Body of pancreas (tissue), 4 donors: Measurements from ENCODE around the gene ZNF439. TPM values are rescaled to one million over a fixed set of nuclear protein-coding genes. Genes with fewer than 3 reads are reported as not detected.
"Not testable (repeated sequence)": the region's sequence is repeated elsewhere in the genome, so short reads cannot be mapped to it uniquely, and the experiment has no call there.

Experiments
- ATAC-seq: fragments of 150-250 bp; one replicate; pipeline ENCODE4 v1.9.1; 2016
- DNase-seq, 4 donors: peaks; one replicate each; pipeline ENCODE4 v3.0.0-alpha.2; 2019
- H3K27ac ChIP-seq, 4 donors: fragments of 200-600 bp; sonication (generic); 1 replicate in 3 of 4; 2 replicates in 1 of 4; pipeline versions ENCODE4 v1.5.1 to v1.6.1; 2016 to 2019; ENCODE audit warnings: mild to moderate bottlenecking in 1 of 4, mixed read lengths in 1 of 4, moderate library complexity in 1 of 4
- H3K27me3 ChIP-seq, 2 donors: fragments of 200-600 bp; sonication (generic); one replicate each; pipeline ENCODE4 v1.6.0; 2016; ENCODE audit warnings: mild to moderate bottlenecking in 1 of 2
- H3K36me3 ChIP-seq, 2 donors: fragments of 200-600 bp; sonication (generic); replicated peaks in 1 of 2; 2 replicates each; pipeline ENCODE4 v1.5.1; 2016; ENCODE audit warnings: low read depth in 2 of 2; ENCODE audit not compliant: insufficient read depth in 1 of 2
- H3K4me1 ChIP-seq: fragments of 200-600 bp; sonication (generic); one replicate; pipeline ENCODE4 v1.6.0; 2016
- H3K4me3 ChIP-seq, 2 donors: fragments of 200-600 bp; sonication (generic); 1 replicate in 1 of 2; 2 replicates in 1 of 2; pipeline ENCODE4 v1.5.1; 2016 to 2019
- H3K9me3 ChIP-seq, 3 donors: fragments of 200-600 bp; sonication (generic); 1 replicate in 2 of 3; 2 replicates in 1 of 3; pipeline ENCODE4 v1.5.1; 2016
- CTCF ChIP-seq, 7 experiments: fragments of 450-650 bp in 4 of 7; fragments of 200-600 bp in 3 of 7; sonication (generic) in 3 of 7; IDR thresholded peaks; one replicate each; pipeline ENCODE4 v1.5.1; 2016 to 2019; ENCODE audit warnings: antibody characterized with exemption in 7 of 7
- POLR2A ChIP-seq, 3 donors: fragments of 450-650 bp; IDR thresholded peaks; one replicate each; pipeline ENCODE4 v1.6.1; 2016; ENCODE audit warnings: antibody characterized with exemption in 3 of 3, mild to moderate bottlenecking in 2 of 3
- WGBS, 2 donors: methylation state at CpG; one replicate each; pipeline ENCODE4 v1.1.5; 2017; 5-methylcytosine and 5-hydroxymethylcytosine counted together
- intact Hi-C: fragments of 100-400 bp; cut with DNase I; formaldehyde crosslinking; loops from one replicate; pipeline ENCODE4 v1.15.1; 2023
- total RNA-seq, 2 donors: library from RNA; depleted of rRNA; stranded (reverse); fragments of >200 nt; gene quantifications; one replicate each; pipeline ENCODE4 v1.1.0, GENCODE V29; 2016

The ZNF439 gene
- total RNA-seq, 2 donors from 2014 or later = 4.4 to 7.9 TPM

GRCh38 chr19:11853358-11853757, 4.8 kb downstream of the ZNF439 start:
- ATAC-seq = no peak
- TF ChIP-seq CTCF (IDR thresholded peaks at IDR 0.05) = no peak
- TF ChIP-seq POLR2A (IDR thresholded peaks at IDR 0.05) = no peak

GRCh38 chr19:11856596-11857250, 8.2 kb downstream of the ZNF439 start:
- WGBS, 2 donors = 92 to 96% methylated on average over 12 of the region's 12 CpGs
- H3K27me3 ChIP-seq = no peaks in the 10 kb centered on the region
- no peaks in the 10 kb centered on the region for H3K4me1 ChIP-seq
- no peaks in the 10 kb centered on the region for H3K9me3 ChIP-seq
- no peak overlapping the region for H3K4me3 ChIP-seq
- ATAC-seq = no peak
- DNase-seq = no peak
- TF ChIP-seq CTCF (IDR thresholded peaks at IDR 0.05) (no peak), POLR2A (IDR thresholded peaks at IDR 0.05) (no peak)
- H3K36me3 ChIP-seq = no peaks in the 10 kb centered on the region
- H3K27ac ChIP-seq = no peak overlapping the region
- intact Hi-C loops = no loop called here

More at GRCh38 chr19:11853358-11853757, 4.8 kb downstream of the ZNF439 start:
- WGBS, 2 donors = 81 to 94% methylated on average over 3 of the region's 3 CpGs
- Histone ChIP-seq H3K4me1 (peaks cover 15% of the 10 kb centered on the region), H3K27ac (no peak overlapping the region), H3K36me3 (no peaks in the 10 kb centered on the region), H3K9me3 (no peaks in the 10 kb centered on the region), H3K27me3 (no peaks in the 10 kb centered on the region), H3K4me3 (no peak overlapping the region)
- DNase-seq = no peak
- intact Hi-C loops = no loop called here

GRCh38 chr19:11860721-11861120, 12.2 kb downstream of the ZNF439 start:
- ATAC-seq = no peak
- Histone ChIP-seq H3K27ac (no peak overlapping the region), H3K27me3 (no peaks in the 10 kb centered on the region), H3K36me3 (no peaks in the 10 kb centered on the region), H3K4me3 (no peak overlapping the region), H3K9me3 (no peaks in the 10 kb centered on the region), H3K4me1 (no peaks in the 10 kb centered on the region)
- intact Hi-C loops = no loop called here
- no peak for DNase-seq
- 89 to 93% methylated on average over 7 of the region's 7 CpGs for WGBS, 2 donors
- TF ChIP-seq CTCF (IDR thresholded peaks at IDR 0.05) (no peak), POLR2A (IDR thresholded peaks at IDR 0.05) (no peak)

- no peaks in the 10 kb centered on the region for H3K9me3 ChIP-seq
- ATAC-seq (no peak), DNase-seq (no peak)
- no peak overlapping the region for H3K27ac ChIP-seq
- no peaks in the 10 kb centered on the region for H3K27me3 ChIP-seq
- H3K4me3 ChIP-seq = no peak overlapping the region
- 91 to 92% methylated on average over 2 of the region's 2 CpGs for WGBS, 2 donors
- H3K36me3 ChIP-seq = no peaks in the 10 kb centered on the region
- intact Hi-C loops = no loop called here
- no peak for TF ChIP-seq CTCF (IDR thresholded peaks at IDR 0.05)
- H3K4me1 ChIP-seq = no peaks in the 10 kb centered on the region
Measured at GRCh38 chr19:11861301-11861700, 12.8 kb downstream of the ZNF439 start.

GRCh38 chr19:11867766-11868165, 19.2 kb downstream of the ZNF439 start:
- H3K27me3 ChIP-seq, DNase-seq, H3K27ac ChIP-seq, ATAC-seq, intact Hi-C loops, H3K4me3 ChIP-seq, H3K4me1 ChIP-seq: not testable (repeated sequence)
- WGBS, 2 donors = 97% methylated on average over 4 of the region's 4 CpGs
- H3K9me3 ChIP-seq = peaks cover 0 to 23% (median 0%) of the 10 kb centered on the region in 3 donors
- peaks cover 10 to 16% of the 10 kb centered on the region in 2 donors for H3K36me3 ChIP-seq
